ENCODE results near the gene TEC. TPM values are rescaled to one million over a fixed set of nuclear protein-coding genes. Genes with fewer than 3 reads are reported as not detected.

TEC gene
- total and polyA plus RNA-seq, 3 donors from 2014 or later, result 3.5 to 10.8 (median 9.2) TPM

GRCh38 chr4:48090621-48091020 lies 179.0 kb downstream of the TEC start:
- Histone ChIP-seq H3K27ac (no peak overlapping the region), H3K9me3 (no peaks in the 10 kb centered on the region), H3K4me3 (no peak overlapping the region), H3K27me3 (no peaks in the 10 kb centered on the region), H3K4me1 (no peaks in the 10 kb centered on the region), H3K36me3 (ENCODE audit: low read depth, missing control alignments) (no peaks in the 10 kb centered on the region)
- intact Hi-C loops (cut with DNase I; ENCODE audit: low total_unique reads), result no loop called here
- TF ChIP-seq, protein P1, sequence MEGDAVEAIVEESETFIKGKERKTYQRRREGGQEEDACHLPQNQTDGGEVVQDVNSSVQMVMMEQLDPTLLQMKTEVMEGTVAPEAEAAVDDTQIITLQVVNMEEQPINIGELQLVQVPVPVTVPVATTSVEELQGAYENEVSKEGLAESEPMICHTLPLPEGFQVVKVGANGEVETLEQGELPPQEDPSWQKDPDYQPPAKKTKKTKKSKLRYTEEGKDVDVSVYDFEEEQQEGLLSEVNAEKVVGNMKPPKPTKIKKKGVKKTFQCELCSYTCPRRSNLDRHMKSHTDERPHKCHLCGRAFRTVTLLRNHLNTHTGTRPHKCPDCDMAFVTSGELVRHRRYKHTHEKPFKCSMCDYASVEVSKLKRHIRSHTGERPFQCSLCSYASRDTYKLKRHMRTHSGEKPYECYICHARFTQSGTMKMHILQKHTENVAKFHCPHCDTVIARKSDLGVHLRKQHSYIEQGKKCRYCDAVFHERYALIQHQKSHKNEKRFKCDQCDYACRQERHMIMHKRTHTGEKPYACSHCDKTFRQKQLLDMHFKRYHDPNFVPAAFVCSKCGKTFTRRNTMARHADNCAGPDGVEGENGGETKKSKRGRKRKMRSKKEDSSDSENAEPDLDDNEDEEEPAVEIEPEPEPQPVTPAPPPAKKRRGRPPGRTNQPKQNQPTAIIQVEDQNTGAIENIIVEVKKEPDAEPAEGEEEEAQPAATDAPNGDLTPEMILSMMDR (IDR thresholded peaks at IDR 0.05), result no peak
- no peak for TF ChIP-seq POLR2A (IDR thresholded peaks at IDR 0.05)
- DNase-seq, result no peak
- WGBS, 2 donors, result 72 to 82% methylated on average over 5 of the region's 5 CpGs

DNA sequence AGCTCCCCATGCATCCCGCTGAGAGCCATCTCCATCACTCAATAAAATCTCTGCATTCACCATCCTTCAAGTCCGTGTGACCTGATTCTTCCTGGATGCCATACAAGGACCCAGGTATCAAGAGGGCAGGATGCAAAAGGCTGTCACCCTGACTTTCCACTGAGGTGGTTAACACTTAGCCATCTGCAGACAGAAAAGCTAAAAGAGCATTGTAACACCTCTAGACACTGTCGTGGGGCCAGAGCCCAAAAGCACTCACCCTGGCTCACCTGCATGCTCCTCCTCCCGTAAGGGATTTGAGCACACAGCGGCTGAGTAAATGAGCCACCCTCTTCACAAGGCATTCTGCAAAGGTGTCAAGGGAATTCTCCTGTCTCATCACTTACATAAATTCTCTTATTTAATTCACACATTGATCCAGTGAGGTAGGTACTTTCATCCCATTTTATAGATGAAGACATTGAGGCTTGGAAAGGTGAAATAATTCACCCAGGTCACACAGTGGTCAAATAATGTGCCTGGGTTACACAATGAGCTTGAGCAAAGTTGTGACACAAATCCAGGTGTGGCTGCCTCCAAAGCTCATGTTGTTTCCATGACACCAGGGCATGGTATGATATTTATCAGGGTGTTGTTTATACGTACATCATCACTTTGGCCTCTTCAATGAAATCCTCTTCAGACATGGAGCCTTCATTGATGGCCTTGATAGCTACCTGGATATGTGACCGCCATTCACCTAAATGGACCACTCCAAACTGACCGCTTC lies 183.6 kb downstream of the TEC start:
- no peaks in the 10 kb centered on the region for H3K9me3 ChIP-seq
- H3K27ac ChIP-seq, result no peak overlapping the region
- TF ChIP-seq, protein P1 (IDR thresholded peaks at IDR 0.05), result no peak
- TF ChIP-seq POLR2A (IDR thresholded peaks at IDR 0.05), result no peak
- DNase-seq, result no peak
- no peaks in the 10 kb centered on the region for H3K27me3 ChIP-seq
- intact Hi-C loops (cut with DNase I; ENCODE audit: low total_unique reads), result no loop called here
- H3K36me3 ChIP-seq (ENCODE audit: low read depth, missing control alignments), result no peaks in the 10 kb centered on the region
- H3K4me3 ChIP-seq, result no peak overlapping the region
- no peaks in the 10 kb centered on the region for H3K4me1 ChIP-seq
- 66 to 68% methylated on average over 8 of the region's 8 CpGs for WGBS, 2 donors

Small RNA genes lying within 50 kb of the gene (small RNA-seq; reads per million reads assigned to genes)
- gene RF00019, result 0 reads per million in 2 donors
- gene RF00026, result 0 reads per million in 2 donors
- gene RNU6-838P, result 0 reads per million in 2 donors

Other genes with a start within 250 kb of the TEC start
- gene TXK, start 135.6 kb downstream of the TEC start, total RNA-seq, result 1 to 10 TPM; 3.6 to 5.9 TPM
- 3.1 TPM for gene TXK, start 135.6 kb downstream of the TEC start, polyA plus RNA-seq (ENCODE audit: insufficient read depth, low read depth, low replicate concordance)
- 10 to 100 TPM; 57.3 to 75.8 TPM for gene SLAIN2, start 71.7 kb upstream of the TEC start, total RNA-seq
- 255 TPM for gene SLAIN2, start 71.7 kb upstream of the TEC start, polyA plus RNA-seq (ENCODE audit: insufficient read depth, low read depth, low replicate concordance)
- gene SLC10A4, start 213.5 kb upstream of the TEC start, total RNA-seq, result 1 to 10 TPM; 1.1 to 2.0 TPM
- gene SLC10A4, start 213.5 kb upstream of the TEC start, polyA plus RNA-seq (ENCODE audit: insufficient read depth, low read depth, low replicate concordance), result 0.69 TPM
- 1 to 10 TPM; 2.7 to 2.8 TPM for gene ZAR1, start 220.4 kb upstream of the TEC start, total RNA-seq
- gene ZAR1, start 220.4 kb upstream of the TEC start, polyA plus RNA-seq (ENCODE audit: insufficient read depth, low read depth, low replicate concordance), result 1.5 TPM

Data from testis (tissue), 3 donors.